HEK293T (cell line): ENCODE measurements around the gene IGSF8.

Source experiments
- BHLHE40 ChIP-seq: fragments of 450-650 bp; IDR thresholded peaks from 2 replicates; pipeline ENCODE4 v1.6.1; 2016; ENCODE audit warnings: mild to moderate bottlenecking, moderate library complexity, borderline replicate concordance
- ELF4 ChIP-seq: fragments of 450-650 bp; IDR thresholded peaks from 2 replicates; pipeline ENCODE4 v1.6.1; 2017; ENCODE audit warnings: antibody characterized with exemption
- LEF1 ChIP-seq: fragments of 450-650 bp; IDR thresholded peaks from 2 replicates; pipeline ENCODE4 v1.6.1; 2017; ENCODE audit warnings: mild to moderate bottlenecking, borderline replicate concordance
- PKNOX1 ChIP-seq: fragments of 450-650 bp; IDR thresholded peaks from 2 replicates; pipeline ENCODE4 v1.6.1; 2016
- SP1 ChIP-seq: fragments of 450-650 bp; IDR thresholded peaks from 2 replicates; pipeline ENCODE4 v1.6.1; 2017
- TARDBP ChIP-seq: fragments of 450-650 bp; IDR thresholded peaks from 2 replicates; pipeline ENCODE4 v1.6.1; 2016

- TF ChIP-seq PKNOX1: no peak
- TF ChIP-seq SP1: no peak
- TF ChIP-seq ELF4: no peak
- TF ChIP-seq TARDBP: no peak
- no peak for TF ChIP-seq BHLHE40
- no peak for TF ChIP-seq LEF1
Measured at GRCh38 chr1:160127865-160128523, 29.6 kb upstream of the IGSF8 start.
